Astrocyte (in vitro differentiated cells and primary cell): ENCODE measurements around the gene PRMT3. TPM values are rescaled to one million over a fixed set of nuclear protein-coding genes. Genes with fewer than 3 reads are reported as not detected.

Experiments
- DNase-seq: peaks from one replicate; pipeline ENCODE4 v3.0.0-alpha.2; 2010; ENCODE audit warnings: low read depth
- FAIRE-seq: peaks from 2 replicates; lab custom pipeline; 2011; peaks lifted over from hg19 to GRCh38; lab: Jason Lieb, UNC
- H2AFZ ChIP-seq: 2 replicates; pipeline ENCODE4 v1.6.0; 2012; ENCODE audit warnings: low read depth, low read length, inconsistent platforms
- H3K27ac ChIP-seq: 2 replicates; pipeline ENCODE4 v1.5.1; 2011; ENCODE audit warnings: low read depth, low read length, inconsistent platforms
- H3K27me3 ChIP-seq: 2 replicates; pipeline ENCODE4 v1.6.0; 2011; ENCODE audit warnings: low read length, inconsistent platforms; ENCODE audit not compliant: insufficient read depth
- H3K36me3 ChIP-seq: 2 replicates; pipeline ENCODE4 v1.5.1; 2011; ENCODE audit warnings: low read length, inconsistent platforms; ENCODE audit not compliant: insufficient read depth
- H3K4me1 ChIP-seq: 2 replicates; pipeline ENCODE4 v1.5.1; 2011; ENCODE audit warnings: low read length, inconsistent platforms; ENCODE audit not compliant: insufficient read depth
- H3K4me2 ChIP-seq: 2 replicates; pipeline ENCODE4 v1.6.0; 2012; ENCODE audit warnings: low read length, inconsistent platforms
- H3K4me3 ChIP-seq: 2 replicates; pipeline ENCODE4 v1.5.1; 2011; ENCODE audit warnings: low read depth, mild to moderate bottlenecking, low read length, inconsistent platforms; ENCODE audit not compliant: insufficient read depth
- H3K79me2 ChIP-seq: 2 replicates; pipeline ENCODE4 v1.6.0; 2012; ENCODE audit warnings: mild to moderate bottlenecking, low read length, inconsistent platforms; ENCODE audit not compliant: insufficient read depth
- H3K9ac ChIP-seq: 2 replicates; pipeline ENCODE4 v1.6.0; 2012; ENCODE audit warnings: mild to moderate bottlenecking, low read length, inconsistent platforms
- H3K9me3 ChIP-seq: 2 replicates; pipeline ENCODE4 v1.5.1; 2012; ENCODE audit warnings: low read depth, mild to moderate bottlenecking, low read length, inconsistent platforms; ENCODE audit not compliant: insufficient read depth
- H4K20me1 ChIP-seq: 2 replicates; pipeline ENCODE4 v1.6.0; 2012; ENCODE audit warnings: low read length, inconsistent platforms; ENCODE audit not compliant: insufficient read depth
- H3K27ac Mint-ChIP-seq: one replicate; pipeline ENCODE4 v1.8.0; 2021; ENCODE audit warnings: mild to moderate bottlenecking, mixed read lengths; ENCODE audit not compliant: unreplicated experiment
- H3K27me3 Mint-ChIP-seq: one replicate; pipeline ENCODE4 v1.8.0; 2021; ENCODE audit warnings: low read depth, mixed read lengths; ENCODE audit not compliant: unreplicated experiment
- H3K36me3 Mint-ChIP-seq: one replicate; pipeline ENCODE4 v1.8.0; 2021; ENCODE audit warnings: low read depth, mixed read lengths; ENCODE audit not compliant: unreplicated experiment
- H3K4me1 Mint-ChIP-seq: one replicate; pipeline ENCODE4 v1.8.0; 2021; ENCODE audit warnings: low read depth, mixed read lengths; ENCODE audit not compliant: unreplicated experiment
- H3K4me3 Mint-ChIP-seq: one replicate; pipeline ENCODE4 v1.8.0; 2021; ENCODE audit warnings: mild to moderate bottlenecking, moderate library complexity, mixed read lengths; ENCODE audit not compliant: unreplicated experiment
- H3K9me3 Mint-ChIP-seq: one replicate; pipeline ENCODE4 v1.8.0; 2021; ENCODE audit warnings: mild to moderate bottlenecking, mixed read lengths; ENCODE audit not compliant: unreplicated experiment
- EZH2 ChIP-seq: IDR thresholded peaks from 2 replicates; pipeline ENCODE4 v1.6.1; 2012; ENCODE audit warnings: mild to moderate bottlenecking, low read length, inconsistent platforms; ENCODE audit not compliant: insufficient read depth
- total RNA-seq: library from RNA; stranded (reverse); gene quantifications from 2 replicates; pipeline ENCODE4 v1.2.1, GENCODE V29; 2021
- TF ChIP-seq, protein P1 (sequence below): IDR thresholded peaks from 2 replicates; pipeline ENCODE4 v1.5.1; 2011; ENCODE audit warnings: low read depth, mild to moderate bottlenecking, inconsistent platforms, low read length, moderate library complexity; ENCODE audit not compliant: insufficient read depth

PRMT3 gene
- total RNA-seq, 1 donor from 2014 or later: 10.5 TPM

DNA sequence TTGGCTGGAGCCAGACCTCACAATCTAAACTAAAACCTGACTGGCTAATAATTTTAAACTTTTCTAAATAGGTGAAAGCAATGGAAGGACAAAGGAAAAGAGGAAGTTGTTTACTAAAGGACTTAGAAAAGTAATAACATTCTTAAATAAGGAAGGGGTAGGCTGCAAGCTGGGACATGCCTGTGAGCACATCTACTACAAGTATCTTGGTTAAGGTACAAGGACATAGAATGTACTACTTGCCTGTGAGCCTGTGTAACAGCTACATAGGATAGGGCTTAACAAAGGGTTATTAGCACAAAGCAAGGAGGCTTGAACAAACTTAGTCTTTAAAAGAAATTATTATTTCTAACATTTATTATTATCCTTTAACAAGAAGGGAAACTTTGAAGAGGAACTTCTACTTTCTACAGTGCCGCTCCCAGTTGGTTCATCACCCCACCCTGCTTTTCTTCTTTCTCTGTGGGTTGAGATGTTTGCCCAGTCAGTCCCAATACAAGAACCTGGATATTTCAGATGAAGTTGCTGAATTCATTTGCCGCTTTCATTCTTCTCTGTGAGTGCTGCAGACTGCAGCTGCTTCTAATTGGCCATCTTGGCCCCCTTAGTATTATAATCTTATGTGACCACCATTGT, 87.5 kb downstream of the PRMT3 start:
- H3K36me3 ChIP-seq: no peaks in the 10 kb centered on the region
- Mint-ChIP-seq H3K4me3 (no peak overlapping the region), H3K27ac (no peak overlapping the region), H3K36me3 (peaks cover 2% of the 10 kb centered on the region), H3K9me3 (peaks cover 4% of the 10 kb centered on the region), H3K4me1 (peaks cover 8% of the 10 kb centered on the region), H3K27me3 (no peaks in the 10 kb centered on the region)
- no peak for FAIRE-seq
- DNase-seq: no peak
- no peaks in the 10 kb centered on the region for H3K27me3 ChIP-seq
- no peaks in the 10 kb centered on the region for H3K4me1 ChIP-seq
- TF ChIP-seq, protein P1, sequence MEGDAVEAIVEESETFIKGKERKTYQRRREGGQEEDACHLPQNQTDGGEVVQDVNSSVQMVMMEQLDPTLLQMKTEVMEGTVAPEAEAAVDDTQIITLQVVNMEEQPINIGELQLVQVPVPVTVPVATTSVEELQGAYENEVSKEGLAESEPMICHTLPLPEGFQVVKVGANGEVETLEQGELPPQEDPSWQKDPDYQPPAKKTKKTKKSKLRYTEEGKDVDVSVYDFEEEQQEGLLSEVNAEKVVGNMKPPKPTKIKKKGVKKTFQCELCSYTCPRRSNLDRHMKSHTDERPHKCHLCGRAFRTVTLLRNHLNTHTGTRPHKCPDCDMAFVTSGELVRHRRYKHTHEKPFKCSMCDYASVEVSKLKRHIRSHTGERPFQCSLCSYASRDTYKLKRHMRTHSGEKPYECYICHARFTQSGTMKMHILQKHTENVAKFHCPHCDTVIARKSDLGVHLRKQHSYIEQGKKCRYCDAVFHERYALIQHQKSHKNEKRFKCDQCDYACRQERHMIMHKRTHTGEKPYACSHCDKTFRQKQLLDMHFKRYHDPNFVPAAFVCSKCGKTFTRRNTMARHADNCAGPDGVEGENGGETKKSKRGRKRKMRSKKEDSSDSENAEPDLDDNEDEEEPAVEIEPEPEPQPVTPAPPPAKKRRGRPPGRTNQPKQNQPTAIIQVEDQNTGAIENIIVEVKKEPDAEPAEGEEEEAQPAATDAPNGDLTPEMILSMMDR: no peak
- TF ChIP-seq EZH2: no peak
- no peak overlapping the region for H3K27ac ChIP-seq
- H2AFZ ChIP-seq: no peak overlapping the region
- no peak overlapping the region for H3K9ac ChIP-seq
- no peak overlapping the region for H3K4me2 ChIP-seq
- no peaks in the 10 kb centered on the region for H3K9me3 ChIP-seq
- H3K4me3 ChIP-seq: no peak overlapping the region
- no peaks in the 10 kb centered on the region for H4K20me1 ChIP-seq
- H3K79me2 ChIP-seq: no peaks in the 10 kb centered on the region

DNA sequence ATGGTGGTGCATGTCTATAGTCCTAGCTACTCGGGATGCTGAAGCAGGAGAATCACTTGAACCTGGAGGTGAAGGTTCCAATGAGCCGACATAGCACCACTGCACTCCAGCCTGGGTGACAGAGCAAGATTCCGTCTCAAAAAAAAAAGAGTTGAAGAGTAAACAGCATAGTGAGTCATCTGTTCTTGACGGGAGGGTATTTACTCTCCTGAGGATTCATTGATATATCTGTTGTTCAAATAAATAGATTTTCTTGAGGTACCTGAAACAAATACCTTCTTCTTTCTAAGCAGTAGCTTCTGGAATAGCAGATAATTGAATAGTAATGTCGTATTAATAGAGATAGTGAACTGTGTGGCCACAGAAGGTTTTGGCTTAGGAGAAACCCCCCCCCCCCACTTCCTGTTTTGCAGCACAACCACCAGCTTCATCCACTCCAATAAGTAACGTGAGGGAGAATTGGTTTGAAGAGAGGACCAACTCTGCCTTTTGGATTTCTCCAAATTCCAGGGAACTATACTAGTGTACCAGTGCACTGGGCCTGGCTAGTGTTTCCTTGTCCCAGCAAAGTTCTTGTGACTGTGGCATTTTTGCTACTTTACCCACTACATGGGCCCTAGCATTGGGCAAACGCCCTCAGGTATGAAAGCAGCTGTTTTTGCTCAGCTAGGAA, 90.0 kb downstream of the PRMT3 start:
- TF ChIP-seq, protein P1: no peak
- TF ChIP-seq EZH2: no peak
- no peak for FAIRE-seq
- H3K4me2 ChIP-seq: no peak overlapping the region

DNA sequence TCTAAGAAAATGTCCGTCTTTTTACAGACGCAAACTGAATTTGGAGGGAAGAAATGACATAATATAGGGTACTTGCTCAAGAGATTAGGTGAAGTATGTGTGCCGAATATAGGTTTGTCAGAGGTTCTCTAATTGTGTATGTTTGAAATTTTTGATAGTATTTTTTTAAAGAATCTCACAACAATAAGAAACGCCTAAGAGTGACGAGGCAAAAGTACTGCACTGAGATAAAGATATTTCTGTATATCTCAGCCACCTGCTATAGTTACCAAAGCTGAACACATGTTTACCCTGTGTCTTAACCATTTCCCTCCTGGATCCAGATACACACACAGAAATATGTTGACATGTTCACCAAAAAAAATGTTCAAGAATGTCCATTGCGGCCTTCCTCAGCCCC, 92.0 kb downstream of the PRMT3 start:
- FAIRE-seq: no peak

More for the DNA sequence above, 90.0 kb downstream of the PRMT3 start:
- H3K36me3 Mint-ChIP-seq: no peaks in the 10 kb centered on the region
- Histone ChIP-seq H3K9ac (no peak overlapping the region), H3K4me1 (no peaks in the 10 kb centered on the region), H3K36me3 (no peaks in the 10 kb centered on the region), H3K27me3 (no peaks in the 10 kb centered on the region), H2AFZ (no peak overlapping the region), H3K79me2 (no peaks in the 10 kb centered on the region), H4K20me1 (no peaks in the 10 kb centered on the region), H3K4me3 (no peak overlapping the region), H3K27ac (no peak overlapping the region), H3K9me3 (no peaks in the 10 kb centered on the region)
- H3K27me3 Mint-ChIP-seq: no peaks in the 10 kb centered on the region
- no peaks in the 10 kb centered on the region for H3K9me3 Mint-ChIP-seq
- H3K27ac Mint-ChIP-seq: no peak overlapping the region
- DNase-seq: no peak
- H3K4me3 Mint-ChIP-seq: no peak overlapping the region
- H3K4me1 Mint-ChIP-seq: peaks cover 8% of the 10 kb centered on the region

More for the DNA sequence above, 92.0 kb downstream of the PRMT3 start:
- Histone ChIP-seq H3K4me2 (no peak overlapping the region), H3K79me2 (no peaks in the 10 kb centered on the region), H3K4me1 (no peaks in the 10 kb centered on the region), H3K9me3 (no peaks in the 10 kb centered on the region), H2AFZ (no peak overlapping the region), H4K20me1 (no peaks in the 10 kb centered on the region), H3K4me3 (no peak overlapping the region), H3K36me3 (no peaks in the 10 kb centered on the region), H3K27ac (no peak overlapping the region), H3K27me3 (no peaks in the 10 kb centered on the region), H3K9ac (no peak overlapping the region)
- no peaks in the 10 kb centered on the region for H3K27me3 Mint-ChIP-seq
- no peak overlapping the region for H3K4me3 Mint-ChIP-seq
- peaks cover 4% of the 10 kb centered on the region for H3K4me1 Mint-ChIP-seq
- no peak for DNase-seq
- TF ChIP-seq, protein P1: no peak
- no peaks in the 10 kb centered on the region for H3K9me3 Mint-ChIP-seq
- H3K36me3 Mint-ChIP-seq: peaks cover 2% of the 10 kb centered on the region
- no peak overlapping the region for H3K27ac Mint-ChIP-seq
